ENCODE results near the gene KLHL8.

GRCh38 chr4:87224141-87224923, 3.9 kb upstream of the KLHL8 start:
- TF ChIP-seq CTCF (IDR thresholded peaks at IDR 0.05) (no peak), POLR2A (IDR thresholded peaks at IDR 0.05) (no peak)
